Chondrocyte (in vitro differentiated cells): Measurements from ENCODE around the gene POLR3H. TPM values are rescaled to one million over a fixed set of nuclear protein-coding genes. Genes with fewer than 3 reads are reported as not detected.

Experiments
- DNase-seq: peaks from one replicate; pipeline ENCODE4 v3.0.0; 2021; ENCODE audit warnings: mixed read lengths, low spot score
- H3K27ac Mint-ChIP-seq: one replicate; pipeline ENCODE4 v1.8.0; 2021; ENCODE audit warnings: mild to moderate bottlenecking, moderate library complexity, mixed read lengths; ENCODE audit not compliant: unreplicated experiment
- H3K27me3 Mint-ChIP-seq: 2 replicates; pipeline ENCODE4 v1.8.0; 2021; ENCODE audit warnings: low read depth, mixed read lengths
- H3K36me3 Mint-ChIP-seq: 2 replicates; pipeline ENCODE4 v1.8.0; 2021; ENCODE audit warnings: low read depth, mixed read lengths
- H3K4me1 Mint-ChIP-seq: 2 replicates; pipeline ENCODE4 v1.8.0; 2021; ENCODE audit warnings: low read depth, mild to moderate bottlenecking, mixed read lengths
- H3K4me3 Mint-ChIP-seq: one replicate; pipeline ENCODE4 v1.8.0; 2021; ENCODE audit warnings: mild to moderate bottlenecking, moderate library complexity, mixed read lengths; ENCODE audit not compliant: unreplicated experiment
- H3K9me3 Mint-ChIP-seq: 2 replicates; pipeline ENCODE4 v1.8.0; 2021; ENCODE audit warnings: low read depth, mixed read lengths
- total RNA-seq: library from RNA; stranded (reverse); gene quantifications from 3 replicates; pipeline ENCODE4 v1.2.1, GENCODE V29; 2021
- TF ChIP-seq, protein P1 (sequence below): fragments of 200-600 bp; sonication (generic); IDR thresholded peaks from 2 replicates; pipeline ENCODE4 v1.5.0; 2021; ENCODE audit warnings: antibody characterized with exemption, mild to moderate bottlenecking, moderate library complexity

Gene POLR3H
- total RNA-seq, 1 donor from 2014 or later: 41.5 TPM

DNA sequence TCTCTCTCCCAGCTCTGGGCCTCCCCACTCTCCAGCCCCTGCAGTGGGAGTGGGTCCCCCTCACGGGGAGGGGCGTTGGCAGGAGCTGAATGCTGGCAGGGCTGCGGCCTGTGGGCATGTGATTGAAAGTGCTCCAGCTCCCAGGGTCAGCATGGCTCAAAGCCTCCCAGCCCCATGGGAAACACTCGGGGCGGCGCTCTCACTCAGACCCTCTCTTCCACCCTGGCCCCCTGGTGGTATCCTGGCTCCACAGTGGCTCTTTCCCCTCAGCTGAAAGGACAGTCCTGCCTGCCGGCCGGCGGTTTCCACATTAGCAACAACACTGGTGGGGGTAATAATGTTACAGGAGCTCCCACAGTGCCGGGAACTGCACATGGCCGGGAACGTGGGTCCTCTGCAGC lies 35.5 kb downstream of the POLR3H start:
- Mint-ChIP-seq H3K4me3 (no peak overlapping the region), H3K27ac (no peak overlapping the region), H3K36me3 (peaks cover 7% of the 10 kb centered on the region), H3K4me1 (peaks cover 25% of the 10 kb centered on the region), H3K9me3 (no peaks in the 10 kb centered on the region), H3K27me3 (no peaks in the 10 kb centered on the region)
- DNase-seq: no peak
- TF ChIP-seq, protein P1, sequence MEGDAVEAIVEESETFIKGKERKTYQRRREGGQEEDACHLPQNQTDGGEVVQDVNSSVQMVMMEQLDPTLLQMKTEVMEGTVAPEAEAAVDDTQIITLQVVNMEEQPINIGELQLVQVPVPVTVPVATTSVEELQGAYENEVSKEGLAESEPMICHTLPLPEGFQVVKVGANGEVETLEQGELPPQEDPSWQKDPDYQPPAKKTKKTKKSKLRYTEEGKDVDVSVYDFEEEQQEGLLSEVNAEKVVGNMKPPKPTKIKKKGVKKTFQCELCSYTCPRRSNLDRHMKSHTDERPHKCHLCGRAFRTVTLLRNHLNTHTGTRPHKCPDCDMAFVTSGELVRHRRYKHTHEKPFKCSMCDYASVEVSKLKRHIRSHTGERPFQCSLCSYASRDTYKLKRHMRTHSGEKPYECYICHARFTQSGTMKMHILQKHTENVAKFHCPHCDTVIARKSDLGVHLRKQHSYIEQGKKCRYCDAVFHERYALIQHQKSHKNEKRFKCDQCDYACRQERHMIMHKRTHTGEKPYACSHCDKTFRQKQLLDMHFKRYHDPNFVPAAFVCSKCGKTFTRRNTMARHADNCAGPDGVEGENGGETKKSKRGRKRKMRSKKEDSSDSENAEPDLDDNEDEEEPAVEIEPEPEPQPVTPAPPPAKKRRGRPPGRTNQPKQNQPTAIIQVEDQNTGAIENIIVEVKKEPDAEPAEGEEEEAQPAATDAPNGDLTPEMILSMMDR: peak; percentile 34

- TF ChIP-seq, protein P1: no peak
- no peak for DNase-seq
These were observed 36.8 kb downstream of the POLR3H start for GRCh38 chr22:41507330-41508063.

GRCh38 chr22:41505511-41506220 lies 38.6 kb downstream of the POLR3H start:
- Mint-ChIP-seq H3K4me1 (no peaks in the 10 kb centered on the region), H3K27me3 (no peaks in the 10 kb centered on the region), H3K27ac (no peak overlapping the region), H3K4me3 (no peak overlapping the region), H3K36me3 (peaks cover 14% of the 10 kb centered on the region), H3K9me3 (no peaks in the 10 kb centered on the region)
- TF ChIP-seq, protein P1: no peak
- no peak for DNase-seq

More at GRCh38 chr22:41507330-41508063, 36.8 kb downstream of the POLR3H start:
- Mint-ChIP-seq H3K4me1 (peaks cover 12% of the 10 kb centered on the region), H3K4me3 (no peak overlapping the region), H3K36me3 (peaks cover 4% of the 10 kb centered on the region), H3K27me3 (no peaks in the 10 kb centered on the region), H3K27ac (no peak overlapping the region), H3K9me3 (no peaks in the 10 kb centered on the region)

DNA sequence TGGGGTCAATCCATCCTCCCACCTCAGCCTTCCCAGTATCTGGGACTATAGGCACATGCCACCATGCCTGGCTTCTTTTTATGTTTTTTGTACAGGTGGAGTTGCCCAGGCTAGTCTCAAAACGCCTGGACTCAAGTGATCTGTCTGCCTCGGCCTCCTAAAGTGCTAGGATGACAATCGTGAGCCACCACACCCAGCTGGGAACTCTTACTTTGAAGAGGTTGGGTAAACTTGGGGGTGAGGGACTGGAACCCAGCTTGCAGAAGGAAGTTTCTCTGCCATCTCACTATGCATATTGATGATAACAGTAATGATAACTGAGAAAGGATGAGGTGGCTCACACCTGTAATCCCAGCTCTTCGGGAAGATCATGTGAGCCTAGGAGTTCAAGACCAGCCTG lies 39.5 kb downstream of the POLR3H start:
- no peak overlapping the region for H3K4me3 Mint-ChIP-seq
- TF ChIP-seq, protein P1: no peak
- H3K4me1 Mint-ChIP-seq: no peaks in the 10 kb centered on the region
- DNase-seq: no peak
- no peaks in the 10 kb centered on the region for H3K9me3 Mint-ChIP-seq
- no peaks in the 10 kb centered on the region for H3K27me3 Mint-ChIP-seq
- no peak overlapping the region for H3K27ac Mint-ChIP-seq
- H3K36me3 Mint-ChIP-seq: peaks cover 14% of the 10 kb centered on the region

DNA sequence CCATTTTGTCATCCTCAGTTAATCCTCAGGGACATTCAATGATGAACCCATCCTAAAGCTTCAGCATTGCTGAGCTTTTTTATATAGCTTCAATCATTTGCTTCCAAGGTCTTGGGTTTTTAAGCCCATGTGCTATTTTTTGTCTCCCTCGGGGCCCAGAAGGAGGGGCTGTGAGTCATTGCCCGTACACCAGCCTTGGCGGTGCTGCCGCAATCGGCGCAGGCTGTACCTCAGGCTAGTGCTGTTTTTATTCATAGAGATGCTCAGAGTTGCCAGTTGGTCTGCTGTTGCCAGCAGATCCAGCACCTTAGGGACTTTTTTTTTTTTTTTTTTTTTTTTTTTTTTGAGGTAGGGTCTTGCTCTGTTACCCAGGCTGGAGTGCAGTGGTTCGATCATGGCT lies 39.9 kb downstream of the POLR3H start:
- H3K36me3 Mint-ChIP-seq: peaks cover 17% of the 10 kb centered on the region
- no peaks in the 10 kb centered on the region for H3K9me3 Mint-ChIP-seq
- H3K4me1 Mint-ChIP-seq: no peaks in the 10 kb centered on the region
- TF ChIP-seq, protein P1: no peak
- DNase-seq: no peak
- no peak overlapping the region for H3K27ac Mint-ChIP-seq
- H3K4me3 Mint-ChIP-seq: no peak overlapping the region
- H3K27me3 Mint-ChIP-seq: no peaks in the 10 kb centered on the region
